ENCODE results near the gene VAC14.

The VAC14 gene

DNA sequence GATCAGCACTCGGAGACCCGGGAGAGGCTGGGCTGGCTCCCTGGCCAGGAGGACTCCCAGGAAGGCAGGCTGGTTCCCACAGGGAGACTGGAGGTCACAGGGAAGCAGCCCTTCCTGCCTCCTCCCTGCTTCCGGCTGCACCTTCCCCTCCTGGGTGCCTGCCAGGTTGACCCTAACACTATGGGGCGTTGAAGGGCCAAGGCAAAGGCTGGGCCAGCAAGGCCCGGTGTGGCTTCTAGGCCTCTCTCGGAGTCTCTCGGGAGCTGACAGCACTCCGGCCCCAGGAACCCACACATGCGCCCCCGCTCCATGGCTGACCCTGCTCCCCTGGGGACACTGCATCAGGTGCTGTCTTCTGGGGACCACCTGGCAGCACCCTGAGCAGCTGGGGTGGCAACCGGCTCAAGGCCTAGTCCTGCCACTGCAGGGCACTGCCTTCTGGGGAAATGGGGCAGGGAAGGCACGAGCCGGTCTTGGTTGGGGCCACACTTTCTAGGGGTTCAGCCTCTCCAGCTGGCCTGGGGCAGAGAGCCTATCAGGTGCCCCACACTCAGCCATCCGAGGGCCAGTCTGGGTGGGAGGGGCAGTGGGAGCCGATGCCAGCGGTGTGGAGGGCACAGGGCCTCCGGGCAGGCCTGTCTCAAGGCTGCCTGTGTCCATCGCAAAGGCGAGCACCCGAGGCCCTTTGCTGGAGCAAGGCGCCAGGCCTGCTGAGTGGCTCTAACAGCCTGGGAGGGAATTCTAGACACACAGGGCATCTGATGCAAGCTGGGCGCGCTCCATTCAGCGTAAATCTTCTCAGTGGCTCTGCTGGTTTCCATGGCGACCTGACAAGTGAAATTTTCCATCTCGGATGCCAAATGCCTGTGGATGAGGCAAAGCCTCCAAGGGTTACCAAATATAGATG, 109.5 kb downstream of the VAC14 start:
- DNase-seq (ENCODE audit: low read depth): peak; percentile 94
- TF ChIP-seq, protein P1, sequence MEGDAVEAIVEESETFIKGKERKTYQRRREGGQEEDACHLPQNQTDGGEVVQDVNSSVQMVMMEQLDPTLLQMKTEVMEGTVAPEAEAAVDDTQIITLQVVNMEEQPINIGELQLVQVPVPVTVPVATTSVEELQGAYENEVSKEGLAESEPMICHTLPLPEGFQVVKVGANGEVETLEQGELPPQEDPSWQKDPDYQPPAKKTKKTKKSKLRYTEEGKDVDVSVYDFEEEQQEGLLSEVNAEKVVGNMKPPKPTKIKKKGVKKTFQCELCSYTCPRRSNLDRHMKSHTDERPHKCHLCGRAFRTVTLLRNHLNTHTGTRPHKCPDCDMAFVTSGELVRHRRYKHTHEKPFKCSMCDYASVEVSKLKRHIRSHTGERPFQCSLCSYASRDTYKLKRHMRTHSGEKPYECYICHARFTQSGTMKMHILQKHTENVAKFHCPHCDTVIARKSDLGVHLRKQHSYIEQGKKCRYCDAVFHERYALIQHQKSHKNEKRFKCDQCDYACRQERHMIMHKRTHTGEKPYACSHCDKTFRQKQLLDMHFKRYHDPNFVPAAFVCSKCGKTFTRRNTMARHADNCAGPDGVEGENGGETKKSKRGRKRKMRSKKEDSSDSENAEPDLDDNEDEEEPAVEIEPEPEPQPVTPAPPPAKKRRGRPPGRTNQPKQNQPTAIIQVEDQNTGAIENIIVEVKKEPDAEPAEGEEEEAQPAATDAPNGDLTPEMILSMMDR (conservative IDR thresholded peaks at IDR 0.05; ENCODE audit: low read depth, low read length): no peak
- no peak overlapping the region for H3K4me3 ChIP-seq (ENCODE audit: low read length)

DNA sequence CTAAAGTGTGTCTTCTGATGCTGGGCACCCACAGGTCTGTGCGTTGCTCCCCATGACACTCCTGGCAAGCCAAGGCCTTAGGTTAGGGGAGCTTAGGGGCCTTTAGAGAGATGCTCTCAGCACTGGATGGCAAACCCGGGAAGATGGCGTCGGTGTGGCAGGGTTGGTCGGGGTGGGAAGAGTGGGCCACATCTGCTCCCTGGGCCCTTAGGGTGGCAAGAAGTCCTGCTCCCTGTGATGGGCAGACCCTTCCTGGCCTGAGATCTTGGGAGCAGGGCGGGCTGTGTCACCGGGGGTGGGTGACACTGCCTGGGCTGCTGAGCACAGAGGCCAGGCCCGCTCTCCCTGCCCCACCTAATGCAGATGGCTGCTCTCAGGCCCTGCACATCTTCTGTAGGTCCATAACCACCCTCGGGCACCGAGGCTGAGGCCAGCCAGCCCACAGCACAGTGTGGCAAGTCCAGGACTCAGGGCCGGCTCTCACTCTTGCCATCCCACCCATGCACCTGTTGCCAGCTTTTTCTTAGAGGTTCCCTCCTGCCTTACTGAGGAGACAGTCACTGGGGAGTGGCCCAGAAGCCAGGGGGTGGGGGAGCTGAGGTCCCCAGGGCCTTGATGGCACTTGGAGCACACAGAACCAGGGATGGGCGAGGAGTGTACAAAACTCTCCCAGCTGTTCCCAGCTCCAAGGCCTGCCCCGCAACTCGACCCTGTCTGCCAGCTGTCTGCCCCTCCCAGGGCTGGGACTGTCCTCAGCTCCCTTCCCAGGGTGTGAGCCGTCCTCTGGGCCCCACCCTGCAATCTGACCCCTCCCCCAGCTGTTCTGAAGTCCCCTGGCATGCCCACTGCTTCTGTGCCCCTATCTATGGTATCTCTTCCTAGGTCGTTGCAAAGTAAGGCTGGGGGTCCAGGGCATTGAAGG, 110.7 kb downstream of the VAC14 start:
- TF ChIP-seq, protein P1 (conservative IDR thresholded peaks at IDR 0.05; ENCODE audit: low read depth, low read length): no peak

DNA sequence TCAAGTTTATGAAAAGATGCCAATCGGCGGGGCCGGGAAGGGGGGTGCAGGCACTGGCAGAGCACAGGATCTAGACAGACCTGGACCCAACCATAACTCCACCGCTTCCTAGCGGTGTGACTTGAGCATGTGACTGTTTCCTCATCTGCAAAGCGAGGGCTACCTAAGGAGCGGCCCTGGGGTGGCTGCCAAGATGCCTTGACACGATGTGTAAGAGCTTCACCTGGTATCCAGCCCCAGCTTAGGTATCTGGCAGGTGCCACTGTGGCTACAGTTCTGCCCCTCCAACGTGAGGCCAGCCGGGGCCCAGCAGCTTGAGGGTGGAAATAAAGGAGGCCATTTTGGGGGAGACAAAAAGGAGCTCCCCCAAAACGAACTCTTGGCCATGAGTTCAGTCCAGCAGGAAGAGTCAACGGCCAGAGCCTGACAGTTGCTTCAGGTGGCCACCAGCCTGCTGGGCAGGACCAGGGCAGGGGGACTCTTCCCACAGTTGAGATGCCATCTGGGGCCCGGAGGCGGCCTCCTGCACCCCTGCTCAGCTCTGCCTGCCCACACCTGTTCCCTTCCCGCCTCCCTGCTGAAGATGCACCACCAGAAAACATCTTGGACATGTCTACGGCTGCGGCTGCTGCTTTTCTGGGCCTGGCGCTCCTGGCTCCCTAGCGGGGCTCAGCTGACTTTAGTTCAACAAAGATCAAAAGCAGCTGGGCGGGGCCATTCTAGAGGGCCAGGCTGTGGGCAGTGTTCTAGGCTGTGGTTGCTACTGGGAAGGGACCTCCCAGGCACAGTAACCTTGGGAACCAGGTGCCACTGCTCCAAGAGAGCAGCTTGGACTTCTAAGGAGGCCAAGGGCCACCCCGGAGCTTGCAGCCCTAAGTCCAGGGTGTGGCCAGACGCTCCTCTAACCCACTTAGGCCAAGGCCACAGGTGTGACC, 111.7 kb downstream of the VAC14 start:
- no peak overlapping the region for H3K4me3 ChIP-seq (ENCODE audit: low read length)
- TF ChIP-seq, protein P1 (conservative IDR thresholded peaks at IDR 0.05; ENCODE audit: low read depth, low read length): no peak
- DNase-seq (ENCODE audit: low read depth): no peak

More for the DNA sequence above, 110.7 kb downstream of the VAC14 start:
- DNase-seq (ENCODE audit: low read depth): no peak
- no peak overlapping the region for H3K4me3 ChIP-seq (ENCODE audit: low read length)

DNA sequence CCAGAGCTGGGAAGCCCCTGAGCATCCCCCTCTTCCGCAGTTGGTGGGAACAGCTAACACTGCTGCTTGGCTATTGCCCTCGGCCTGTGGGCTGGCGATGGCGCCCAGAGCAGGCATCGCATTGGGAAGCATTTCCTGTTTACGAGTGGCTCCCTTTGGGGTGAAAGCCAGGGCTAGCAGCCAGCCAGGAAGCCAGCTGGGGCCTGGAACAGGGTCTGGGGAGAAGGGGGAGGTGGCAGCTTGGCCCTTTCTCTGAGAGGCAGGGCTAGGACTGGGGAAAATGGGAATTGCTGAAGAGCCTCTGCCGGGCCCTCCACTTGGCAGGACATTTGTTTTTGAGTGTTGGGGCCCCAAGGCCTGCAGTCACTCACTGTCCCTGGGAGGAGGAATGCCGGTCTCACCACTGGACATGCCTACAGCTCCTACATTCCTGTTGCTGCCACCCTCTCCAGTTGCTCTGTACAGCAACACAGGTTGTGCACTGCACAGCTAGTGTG, 112.7 kb downstream of the VAC14 start:
- DNase-seq (ENCODE audit: low read depth): no peak
- H3K4me3 ChIP-seq (ENCODE audit: low read length): no peak overlapping the region

DNA sequence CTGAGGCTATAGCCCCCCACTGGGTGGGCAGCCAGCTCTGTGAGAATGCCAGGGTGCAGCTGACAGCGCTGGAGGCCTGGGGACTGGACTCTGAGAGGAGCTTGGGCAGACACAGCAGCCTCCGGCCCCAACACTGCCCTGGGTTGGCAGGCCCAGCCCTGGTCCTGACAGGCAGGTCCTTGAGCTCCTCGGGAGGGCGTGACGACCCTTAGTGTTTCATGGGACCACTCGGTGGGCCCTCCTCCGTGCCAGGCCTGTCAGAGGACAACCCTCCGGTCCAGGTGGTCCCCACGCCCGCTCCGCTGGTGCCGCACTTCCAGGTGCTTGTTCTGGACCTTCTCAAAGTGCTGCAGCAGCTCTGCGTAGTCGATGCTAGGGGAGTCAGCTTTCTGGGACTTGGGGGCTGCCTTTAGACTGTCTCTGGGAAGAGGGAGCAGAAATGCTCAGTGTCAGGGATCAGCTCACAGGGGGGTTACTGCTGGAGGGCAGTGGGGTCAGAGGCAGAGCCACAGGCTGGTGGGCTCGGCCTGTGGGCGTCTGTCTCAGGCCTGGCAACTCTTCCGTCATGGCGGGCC, 113.2 kb downstream of the VAC14 start:
- TF ChIP-seq, protein P1 (conservative IDR thresholded peaks at IDR 0.05; ENCODE audit: low read depth, low read length): no peak
- no peak overlapping the region for H3K4me3 ChIP-seq (ENCODE audit: low read length)
- DNase-seq (ENCODE audit: low read depth): no peak

More for the DNA sequence above, 112.7 kb downstream of the VAC14 start:
- TF ChIP-seq, protein P1 (conservative IDR thresholded peaks at IDR 0.05; ENCODE audit: low read depth, low read length): no peak

DNA sequence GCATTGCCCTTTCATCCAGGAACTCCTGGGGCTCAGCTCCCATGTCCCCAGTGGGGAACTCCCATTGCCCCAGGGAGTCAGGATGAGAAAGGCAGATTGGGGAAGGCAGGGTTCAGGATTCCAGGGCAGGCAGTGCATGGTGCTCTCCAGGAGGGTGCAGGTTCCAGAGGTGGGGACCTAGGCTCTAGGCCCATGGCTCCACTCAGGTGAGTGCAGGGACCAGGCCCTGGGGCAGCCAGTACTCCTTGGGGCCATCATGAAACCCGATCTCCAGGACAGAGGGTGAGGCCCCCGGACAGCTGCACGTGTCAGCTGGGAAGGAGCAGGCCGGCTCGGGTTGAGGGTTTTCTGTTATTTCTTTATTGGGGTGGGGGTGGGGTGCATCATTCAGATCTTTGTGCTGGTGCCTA, 113.9 kb downstream of the VAC14 start:
- no peak overlapping the region for H3K4me3 ChIP-seq (ENCODE audit: low read length)
- no peak for DNase-seq (ENCODE audit: low read depth)
- TF ChIP-seq, protein P1 (conservative IDR thresholded peaks at IDR 0.05; ENCODE audit: low read depth, low read length): no peak

Data from retinal pigment epithelial cell (primary cell).